Measurements from ENCODE around the gene PLCB1.

The PLCB1 gene

DNA sequence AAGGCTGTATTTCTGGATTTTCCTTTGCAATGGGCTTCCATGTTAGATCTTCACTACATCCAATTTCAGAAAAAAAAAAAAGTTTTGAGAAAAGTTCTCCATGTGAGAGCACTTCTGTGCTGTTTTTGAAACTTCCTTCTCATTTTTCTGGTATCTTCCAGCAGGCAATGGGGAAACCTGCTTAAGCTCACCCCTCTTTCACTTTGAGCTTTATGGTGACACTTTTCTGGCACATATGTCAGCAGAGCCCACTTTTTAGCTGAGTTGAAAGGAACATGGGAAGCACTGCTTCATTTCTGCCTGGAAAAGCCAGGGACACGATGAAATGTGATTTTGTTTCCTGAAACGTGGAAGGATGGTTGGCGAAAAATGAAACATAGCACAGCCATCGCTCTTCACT lies 293.7 kb downstream of the PLCB1 start:
- Histone ChIP-seq H4K20me1 (ENCODE audit: insufficient read depth, low read length) (no peaks in the 10 kb centered on the region), H3K27ac (ENCODE audit: low read length) (no peak overlapping the region), H3K9ac (ENCODE audit: low read depth, low read length) (no peak overlapping the region), H3K27me3 (ENCODE audit: insufficient read depth, low read length, poor library complexity) (no peaks in the 10 kb centered on the region), H3K36me3 (ENCODE audit: insufficient read depth, low read length) (no peaks in the 10 kb centered on the region), H3K4me3 (ENCODE audit: low read depth in 1 of 2, low read length in 2 of 2) (no peak overlapping the region), H2AFZ (ENCODE audit: low read depth, low read length) (no peak overlapping the region), H3K9me3 (ENCODE audit: insufficient read depth, low read length, severe bottlenecking) (no peaks in the 10 kb centered on the region), H3K79me2 (ENCODE audit: insufficient read depth, low read length) (peaks cover 16% of the 10 kb centered on the region), H3K4me1 (ENCODE audit: insufficient read depth, low read length) (no peaks in the 10 kb centered on the region), H3K4me2 (ENCODE audit: insufficient read depth, low read length) (no peak overlapping the region)
- TF ChIP-seq, protein P1, sequence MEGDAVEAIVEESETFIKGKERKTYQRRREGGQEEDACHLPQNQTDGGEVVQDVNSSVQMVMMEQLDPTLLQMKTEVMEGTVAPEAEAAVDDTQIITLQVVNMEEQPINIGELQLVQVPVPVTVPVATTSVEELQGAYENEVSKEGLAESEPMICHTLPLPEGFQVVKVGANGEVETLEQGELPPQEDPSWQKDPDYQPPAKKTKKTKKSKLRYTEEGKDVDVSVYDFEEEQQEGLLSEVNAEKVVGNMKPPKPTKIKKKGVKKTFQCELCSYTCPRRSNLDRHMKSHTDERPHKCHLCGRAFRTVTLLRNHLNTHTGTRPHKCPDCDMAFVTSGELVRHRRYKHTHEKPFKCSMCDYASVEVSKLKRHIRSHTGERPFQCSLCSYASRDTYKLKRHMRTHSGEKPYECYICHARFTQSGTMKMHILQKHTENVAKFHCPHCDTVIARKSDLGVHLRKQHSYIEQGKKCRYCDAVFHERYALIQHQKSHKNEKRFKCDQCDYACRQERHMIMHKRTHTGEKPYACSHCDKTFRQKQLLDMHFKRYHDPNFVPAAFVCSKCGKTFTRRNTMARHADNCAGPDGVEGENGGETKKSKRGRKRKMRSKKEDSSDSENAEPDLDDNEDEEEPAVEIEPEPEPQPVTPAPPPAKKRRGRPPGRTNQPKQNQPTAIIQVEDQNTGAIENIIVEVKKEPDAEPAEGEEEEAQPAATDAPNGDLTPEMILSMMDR (IDR thresholded peaks at IDR 0.05; ENCODE audit: borderline replicate concordance, extremely low read depth, low read length, poor library complexity, severe bottlenecking) = no peak
- TF ChIP-seq EZH2 (IDR thresholded peaks at IDR 0.05; ENCODE audit: borderline replicate concordance, low read depth, low read length, severe bottlenecking) = no peak
- DNase-seq (no peak), ATAC-seq (ENCODE audit: insufficient read depth, low read depth) (no peak)

DNA sequence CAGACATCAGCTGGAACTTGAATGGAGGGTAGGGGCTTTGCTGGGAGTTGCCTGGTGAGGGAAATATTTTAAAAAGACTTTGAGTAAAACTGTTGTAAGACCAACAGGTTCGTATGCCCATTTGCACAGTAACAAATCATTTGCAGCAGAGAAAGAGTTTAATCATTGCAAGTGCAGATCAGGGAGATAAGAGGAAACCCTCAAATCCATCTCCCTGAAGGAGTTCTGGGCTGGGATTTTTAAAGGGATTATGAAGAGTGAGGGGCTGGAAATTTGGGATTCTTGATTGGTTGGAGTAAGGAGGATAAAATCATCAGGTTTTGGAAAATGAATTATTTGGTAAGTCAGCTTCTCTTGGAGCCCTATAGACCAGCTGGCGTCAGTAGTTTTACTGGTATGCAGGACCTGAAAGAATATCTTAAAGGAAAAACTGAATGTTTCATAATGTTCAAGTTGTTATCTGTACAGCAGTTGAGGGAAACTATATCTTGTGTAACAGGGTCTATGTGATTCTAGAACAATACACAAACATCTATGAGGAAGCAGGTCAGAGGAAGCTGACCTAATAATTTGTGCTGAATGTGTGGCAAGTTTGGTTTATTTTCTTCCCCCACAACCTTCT lies 295.5 kb downstream of the PLCB1 start:
- Histone ChIP-seq H3K9me3 (ENCODE audit: insufficient read depth, low read length, severe bottlenecking) (no peaks in the 10 kb centered on the region), H3K79me2 (ENCODE audit: insufficient read depth, low read length) (peaks cover 16% of the 10 kb centered on the region), H3K9ac (ENCODE audit: low read depth, low read length) (no peak overlapping the region), H2AFZ (ENCODE audit: low read depth, low read length) (no peak overlapping the region), H3K4me2 (ENCODE audit: insufficient read depth, low read length) (no peak overlapping the region), H4K20me1 (ENCODE audit: insufficient read depth, low read length) (no peaks in the 10 kb centered on the region), H3K36me3 (ENCODE audit: insufficient read depth, low read length) (no peaks in the 10 kb centered on the region), H3K4me1 (ENCODE audit: insufficient read depth, low read length) (no peaks in the 10 kb centered on the region), H3K27me3 (ENCODE audit: insufficient read depth, low read length, poor library complexity) (no peaks in the 10 kb centered on the region), H3K4me3 (ENCODE audit: low read depth in 1 of 2, low read length in 2 of 2) (no peak overlapping the region), H3K27ac (ENCODE audit: low read length) (no peak overlapping the region)
- DNase-seq (no peak), ATAC-seq (ENCODE audit: insufficient read depth, low read depth) (no peak)
- TF ChIP-seq EZH2 (IDR thresholded peaks at IDR 0.05; ENCODE audit: borderline replicate concordance, low read depth, low read length, severe bottlenecking) = no peak
- TF ChIP-seq, protein P1 (IDR thresholded peaks at IDR 0.05; ENCODE audit: borderline replicate concordance, extremely low read depth, low read length, poor library complexity, severe bottlenecking) = no peak

DNA sequence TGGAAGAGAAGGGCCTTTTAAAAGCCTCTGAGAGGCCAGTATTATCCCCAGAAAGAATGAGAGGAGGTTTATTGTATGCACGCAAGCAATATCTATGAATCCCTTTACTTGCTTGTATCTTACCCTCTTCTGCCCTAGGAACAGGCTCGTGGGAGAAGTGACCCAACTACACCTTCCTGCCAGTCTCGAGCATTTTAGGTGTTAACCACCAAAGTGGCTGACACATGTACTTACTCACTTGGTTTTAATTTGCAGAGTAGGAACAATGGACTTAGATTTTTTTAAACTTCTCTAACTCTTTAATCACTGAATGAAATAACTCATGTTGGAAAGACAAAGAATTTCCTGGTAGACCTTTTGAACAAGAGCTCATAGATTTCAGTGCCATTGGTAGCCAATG lies 296.9 kb downstream of the PLCB1 start:
- H3K79me2 ChIP-seq (ENCODE audit: insufficient read depth, low read length) = peaks cover 10% of the 10 kb centered on the region
- H3K27me3 ChIP-seq (ENCODE audit: insufficient read depth, low read length, poor library complexity) = no peaks in the 10 kb centered on the region
- H3K4me2 ChIP-seq (ENCODE audit: insufficient read depth, low read length) = no peak overlapping the region
- H3K9me3 ChIP-seq (ENCODE audit: insufficient read depth, low read length, severe bottlenecking) = no peaks in the 10 kb centered on the region
- ATAC-seq (ENCODE audit: insufficient read depth, low read depth) = no peak
- no peaks in the 10 kb centered on the region for H3K4me1 ChIP-seq (ENCODE audit: insufficient read depth, low read length)
- TF ChIP-seq, protein P1 (IDR thresholded peaks at IDR 0.05; ENCODE audit: borderline replicate concordance, extremely low read depth, low read length, poor library complexity, severe bottlenecking) = no peak
- no peak for TF ChIP-seq EZH2 (IDR thresholded peaks at IDR 0.05; ENCODE audit: borderline replicate concordance, low read depth, low read length, severe bottlenecking)
- H3K9ac ChIP-seq (ENCODE audit: low read depth, low read length) = no peak overlapping the region
- H3K4me3 ChIP-seq (ENCODE audit: low read depth in 1 of 2, low read length in 2 of 2) = no peak overlapping the region
- no peak overlapping the region for H2AFZ ChIP-seq (ENCODE audit: low read depth, low read length)
- no peaks in the 10 kb centered on the region for H4K20me1 ChIP-seq (ENCODE audit: insufficient read depth, low read length)
- H3K36me3 ChIP-seq (ENCODE audit: insufficient read depth, low read length) = no peaks in the 10 kb centered on the region
- no peak for DNase-seq
- no peak overlapping the region for H3K27ac ChIP-seq (ENCODE audit: low read length)
